RWPE1 (cell line): ENCODE data around the gene MTX2.

ENCODE experiments used
- CTCF ChIA-PET: fragments of 350-600 bp; sonication (Branson Sonifier 250); formaldehyde crosslinking; extraction: SDS; loops from one replicate; lab custom pipeline; 2021; lab: Yijun Ruan, JAX
- POLR2A ChIA-PET: fragments of 400-600 bp; formaldehyde crosslinking; extraction: SDS; loops from one replicate; lab custom pipeline; 2020; ENCODE audit warnings: antibody characterized with exemption; ENCODE audit not compliant: low non-redundant PET; lab: Yijun Ruan, JAX
- DNase-seq: peaks from one replicate; pipeline ENCODE4 v3.0.0; 2012; ENCODE audit warnings: low spot score
- H3K27ac ChIP-seq: fragments of 450-650 bp; 2 replicates; pipeline ENCODE4 v1.5.1; 2017
- CTCF ChIP-seq: fragments of 450-650 bp; conservative IDR thresholded peaks from 2 replicates; pipeline ENCODE4 v1.5.1; 2017; ENCODE audit warnings: low read depth, mild to moderate bottlenecking

The MTX2 gene

GRCh38 chr2:176280867-176281658, 11.8 kb downstream of the MTX2 start:
- no peak overlapping the region for H3K27ac ChIP-seq
- ChIA-PET CTCF (no interaction called here), POLR2A (no interaction called here)
- TF ChIP-seq CTCF, result no peak
- DNase-seq, result no peak

DNA sequence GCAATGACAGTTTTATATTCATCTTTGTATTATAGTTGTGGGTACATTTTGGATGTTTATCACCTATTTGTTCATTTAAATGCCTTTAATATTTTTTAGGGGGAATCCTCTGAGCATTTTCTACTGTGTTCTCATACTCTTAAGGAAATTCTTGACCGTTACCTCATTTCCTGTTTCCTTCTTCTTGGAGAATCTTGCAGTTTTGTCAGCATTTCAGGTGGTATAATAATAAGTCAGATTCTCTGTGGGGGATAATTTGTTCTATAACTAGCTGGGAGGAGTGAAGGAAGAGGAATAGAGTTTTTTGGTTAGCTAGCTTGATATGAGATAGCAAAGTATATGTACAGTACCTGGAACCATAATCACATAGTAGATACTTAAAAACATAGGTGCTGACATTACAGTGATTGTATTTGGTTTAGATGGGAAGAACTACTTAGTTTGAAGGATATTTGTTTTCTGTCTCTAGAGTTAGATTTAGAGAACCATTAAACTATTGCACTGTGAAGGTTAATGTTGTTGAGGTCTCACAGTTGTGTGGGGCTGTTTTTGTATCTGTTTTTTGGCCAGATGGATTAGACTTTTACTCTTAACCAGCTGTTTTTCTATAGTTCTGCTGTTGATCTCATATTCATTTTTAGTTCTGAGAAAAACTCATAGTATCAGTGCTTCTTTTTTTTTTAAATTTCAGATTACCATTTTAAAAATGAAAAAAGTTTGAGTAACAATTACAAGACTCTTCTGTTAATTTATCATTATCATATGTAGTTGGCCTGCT, 14.2 kb downstream of the MTX2 start:
- TF ChIP-seq CTCF, result no peak
- no peak for DNase-seq
- no peak overlapping the region for H3K27ac ChIP-seq
- ChIA-PET POLR2A (no interaction called here), CTCF (interaction anchor here (0.6 kb wide), 2 partner anchors 283 to 369 kb away, joined by 3 to 5 read pairs; no protein-coding TSS in a partner anchor)

DNA sequence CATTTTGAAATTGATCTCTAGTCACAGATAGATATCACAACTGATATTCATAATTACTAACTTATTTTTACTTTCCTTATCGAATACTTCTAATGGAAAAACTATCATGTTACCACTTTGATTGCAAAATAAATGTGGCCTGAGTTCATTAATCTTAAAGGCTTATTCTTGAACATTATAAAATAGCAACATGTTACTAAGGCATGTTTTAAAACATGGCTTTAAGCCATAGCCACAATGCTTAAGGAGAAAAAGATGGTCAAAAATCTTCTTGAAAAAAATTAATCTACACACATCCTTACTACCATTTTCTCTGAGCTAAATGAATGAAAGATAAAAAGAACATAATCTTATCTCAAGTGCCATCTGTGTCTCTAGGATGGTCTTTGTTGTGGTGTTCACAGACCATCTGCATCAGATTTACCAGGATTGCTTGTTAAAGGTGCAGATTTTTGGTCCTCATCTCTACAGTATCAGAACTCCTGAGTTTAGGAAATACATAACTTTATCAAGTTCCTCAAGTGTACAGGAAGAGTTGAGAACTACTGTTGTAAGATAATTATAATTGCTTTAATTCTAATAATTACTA, 15.3 kb downstream of the MTX2 start:
- ChIA-PET CTCF (interaction anchor here (0.6 to 1.1 kb wide), 2 partner anchors 94 to 282 kb away, joined by 3 read pairs; no protein-coding TSS in a partner anchor), POLR2A (no interaction called here)
- TF ChIP-seq CTCF, result no peak
- H3K27ac ChIP-seq, result no peak overlapping the region
- DNase-seq, result no peak

- no peak overlapping the region for H3K27ac ChIP-seq
- TF ChIP-seq CTCF, result no peak
- CTCF ChIA-PET, result interaction anchor here (1.1 kb wide), 1 partner anchor 95 kb away, joined by 3 read pairs; no protein-coding TSS in a partner anchor
- POLR2A ChIA-PET, result no interaction called here
- no peak for DNase-seq
Observed at GRCh38 chr2:176285321-176285720, 16.1 kb downstream of the MTX2 start.

DNA sequence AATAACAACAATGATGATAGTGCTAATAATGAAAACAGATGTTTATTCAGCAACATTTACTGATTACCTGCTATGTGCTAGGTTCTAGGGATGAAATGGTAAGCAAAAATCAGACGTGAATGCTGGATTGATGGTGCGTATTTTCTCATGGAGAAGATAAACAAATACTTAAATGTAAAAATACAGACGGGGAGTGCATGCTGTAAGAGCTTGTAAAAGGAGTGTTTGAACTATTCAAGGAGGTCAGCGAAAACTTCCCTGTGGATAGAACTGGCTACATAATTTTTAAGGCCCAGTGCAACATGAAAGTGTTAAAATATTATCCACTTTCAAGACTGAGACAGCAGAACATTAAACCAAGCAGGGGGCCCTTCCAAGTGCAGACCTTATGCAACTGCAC, 22.1 kb downstream of the MTX2 start:
- no peak overlapping the region for H3K27ac ChIP-seq
- POLR2A ChIA-PET, result no interaction called here
- CTCF ChIA-PET, result interaction anchor here (0.8 kb wide), 1 partner anchor 197 kb away, joined by 5 read pairs; no protein-coding TSS in a partner anchor
- no peak for DNase-seq
- no peak for TF ChIP-seq CTCF

GRCh38 chr2:176291809-176292283, 22.6 kb downstream of the MTX2 start:
- ChIA-PET CTCF (interaction anchor here (0.6 to 0.8 kb wide), 2 partner anchors 17 to 197 kb away, joined by 3 to 5 read pairs; no protein-coding TSS in a partner anchor), POLR2A (no interaction called here)

More at GRCh38 chr2:176291809-176292283, 22.6 kb downstream of the MTX2 start:
- no peak for DNase-seq
- H3K27ac ChIP-seq, result no peak overlapping the region
- no peak for TF ChIP-seq CTCF
